GM10266 (cell line): ENCODE data around the gene BUD13.

Source experiments
- DNase-seq: peaks from one replicate; pipeline ENCODE4 v3.0.0; 2012; ENCODE audit errors: extremely low spot score
- CTCF ChIP-seq: IDR thresholded peaks from 2 replicates; pipeline ENCODE4 v1.5.1; 2012; ENCODE audit warnings: mild to moderate bottlenecking, low read depth; ENCODE audit not compliant: control insufficient read depth, insufficient read depth; ENCODE audit errors: missing control alignments

Gene BUD13

GRCh38 chr11:116707161-116707629 is 65.6 kb downstream of the BUD13 start:
- no peak for DNase-seq
- TF ChIP-seq CTCF, result no peak

- no peak for TF ChIP-seq CTCF
- no peak for DNase-seq
Observed at GRCh38 chr11:116703421-116703820, 69.4 kb downstream of the BUD13 start.

GRCh38 chr11:116702772-116703385 is 69.9 kb downstream of the BUD13 start:
- no peak for DNase-seq
- TF ChIP-seq CTCF, result no peak

GRCh38 chr11:116701876-116702275 is 70.9 kb downstream of the BUD13 start:
- DNase-seq, result no peak
- TF ChIP-seq CTCF, result no peak

- TF ChIP-seq CTCF, result no peak
- DNase-seq, result no peak
Observed at GRCh38 chr11:116701297-116701801, 71.4 kb downstream of the BUD13 start.

GRCh38 chr11:116700586-116701220 is 72.1 kb downstream of the BUD13 start:
- DNase-seq, result no peak

More at GRCh38 chr11:116700586-116701220, 72.1 kb downstream of the BUD13 start:
- TF ChIP-seq CTCF, result no peak
